IgD-negative memory B cell (primary cell): ENCODE measurements around the gene ADAM23. TPM values are rescaled to one million over a fixed set of nuclear protein-coding genes. Genes with fewer than 3 reads are reported as not detected.

Source experiments
- H3K27ac Mint-ChIP-seq, 3 donors: one replicate each; pipeline ENCODE4 v1.8.0; 2020 to 2022; ENCODE audit warnings: mild to moderate bottlenecking in 3 of 3, mixed read lengths in 3 of 3, moderate library complexity in 1 of 3
- H3K27me3 Mint-ChIP-seq: one replicate; pipeline ENCODE4 v1.8.0; 2021; ENCODE audit warnings: mixed read lengths
- H3K36me3 Mint-ChIP-seq: one replicate; pipeline ENCODE4 v1.8.0; 2020; ENCODE audit warnings: mild to moderate bottlenecking, mixed read lengths
- H3K4me1 Mint-ChIP-seq, 3 donors: one replicate each; pipeline ENCODE4 v1.8.0; 2020 to 2022; ENCODE audit warnings: mixed read lengths in 3 of 3, mild to moderate bottlenecking in 1 of 3
- H3K4me3 Mint-ChIP-seq, 4 donors: one replicate each; pipeline ENCODE4 v1.8.0; 2020 to 2022; ENCODE audit warnings: mild to moderate bottlenecking in 4 of 4, mixed read lengths in 4 of 4, moderate library complexity in 3 of 4
- H3K9me3 Mint-ChIP-seq, 3 donors: one replicate each; pipeline ENCODE4 v1.8.0; 2020 to 2021; ENCODE audit warnings: mixed read lengths in 3 of 3, mild to moderate bottlenecking in 1 of 3
- polyA plus RNA-seq: library from polyadenylated mRNA; unstranded; fragments of 300-500 nt; fragmentation: Illumina TruSeq; gene quantifications from one replicate; pipeline ENCODE4 v1.2.3, GENCODE V29; 2021

The ADAM23 gene
- polyA plus RNA-seq, 1 donor from 2014 or later: not detected

DNA sequence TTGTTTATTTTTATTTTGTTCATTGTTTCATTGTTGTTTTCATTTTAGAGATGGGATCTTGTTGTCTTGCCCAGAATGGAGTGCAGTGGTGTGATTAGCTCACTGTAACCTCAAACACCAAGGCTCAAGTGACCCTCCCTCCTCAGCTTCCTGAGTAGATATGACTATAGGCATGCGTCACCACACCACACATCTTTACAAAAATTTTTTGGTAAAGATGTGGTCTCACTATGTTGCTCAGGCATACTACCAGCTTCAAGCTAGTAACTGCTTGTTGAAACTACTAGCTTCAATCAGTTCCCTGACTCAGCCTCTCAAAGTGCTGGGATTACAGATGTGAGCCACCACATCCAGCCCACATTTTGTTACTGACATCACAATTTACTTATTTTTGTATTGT, 213.8 kb downstream of the ADAM23 start:
- Mint-ChIP-seq H3K4me1 (no peaks in the 10 kb centered on the region), H3K9me3 (peaks cover 4 to 7% (median 6%) of the 10 kb centered on the region in 3 donors), H3K27ac (no peak overlapping the region), H3K36me3 (peaks cover 2% of the 10 kb centered on the region), H3K4me3 (no peak overlapping the region), H3K27me3 (no peaks in the 10 kb centered on the region)

DNA sequence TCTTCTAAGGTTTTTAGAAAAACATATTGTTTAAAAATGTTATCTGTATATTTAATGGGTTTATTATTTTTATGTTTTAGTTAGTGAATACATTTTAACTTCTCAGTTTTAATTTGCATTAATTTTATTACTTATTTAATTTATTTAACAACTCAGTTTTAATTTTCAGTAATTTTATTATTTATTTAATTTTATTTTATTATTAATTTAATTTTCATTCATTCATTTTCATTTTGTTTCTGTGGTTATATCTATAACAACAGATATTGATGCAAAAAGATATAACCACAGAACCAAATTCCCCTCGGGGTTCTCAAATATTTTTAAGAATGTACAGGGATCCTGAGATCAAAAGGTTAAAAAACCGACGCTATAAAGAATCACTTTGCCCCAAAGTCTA, 221.9 kb downstream of the ADAM23 start:
- Mint-ChIP-seq H3K4me1 (no peaks in the 10 kb centered on the region), H3K4me3 (no peak overlapping the region), H3K27me3 (peaks cover 6% of the 10 kb centered on the region), H3K36me3 (peaks cover 2% of the 10 kb centered on the region), H3K9me3 (no peaks in the 10 kb centered on the region), H3K27ac (no peak overlapping the region)

Other genes starting within 250 kb of the ADAM23 start
- 4.9 TPM for gene ZDBF2, start 168.9 kb upstream of the ADAM23 start, polyA plus RNA-seq
- not detected for gene FAM237A, start 199.0 kb downstream of the ADAM23 start, polyA plus RNA-seq